Body of pancreas (tissue), 4 donors: ENCODE data around the gene RNF41.

Experiments used
- CTCF ChIP-seq, 7 experiments: fragments of 450-650 bp in 4 of 7; fragments of 200-600 bp in 3 of 7; sonication (generic) in 3 of 7; IDR thresholded peaks; one replicate each; pipeline ENCODE4 v1.5.1; 2016 to 2019; ENCODE audit warnings: antibody characterized with exemption in 7 of 7
- POLR2A ChIP-seq, 3 donors: fragments of 450-650 bp; IDR thresholded peaks; one replicate each; pipeline ENCODE4 v1.6.1; 2016; ENCODE audit warnings: antibody characterized with exemption in 3 of 3, mild to moderate bottlenecking in 2 of 3

GRCh38 chr12:56237552-56237951 is 15.8 kb upstream of the RNF41 start:
- no peak for TF ChIP-seq CTCF (IDR thresholded peaks at IDR 0.05)
- no peak for TF ChIP-seq POLR2A (IDR thresholded peaks at IDR 0.05)
